ENCODE results near the gene HIP1.
"Not testable (repeated sequence)": the region's sequence is repeated elsewhere in the genome, so short reads cannot be mapped to it uniquely, and the experiment has no call there.

HIP1 gene

DNA sequence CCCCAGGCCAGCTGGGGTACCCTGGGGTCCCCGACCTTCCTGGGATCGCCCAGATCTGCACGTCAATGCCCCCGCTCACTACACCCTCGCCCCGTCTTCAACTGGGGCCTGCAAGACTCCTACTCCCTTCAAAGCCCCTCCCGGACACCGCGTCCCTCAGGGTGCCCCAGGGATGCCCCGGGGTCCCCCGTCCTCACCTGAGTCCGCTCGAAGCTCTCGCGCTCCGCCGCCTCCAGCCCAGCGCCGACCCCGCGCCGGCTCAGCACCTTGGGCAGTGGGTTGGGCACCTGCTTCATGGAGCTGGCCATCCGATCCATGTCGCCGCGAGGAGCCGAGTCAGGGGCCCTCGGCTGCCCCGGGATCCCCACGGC lies at the start of gene HIP1:
Gene HIP1 (minus strand): TSS at position 338 of the 371 bp plus-strand sequence. CDS start 21 bp downstream, at position 317.
- in situ Hi-C loops (cut with HindIII; ENCODE audit: low sequenced_read_pairs) = no loop called here

DNA sequence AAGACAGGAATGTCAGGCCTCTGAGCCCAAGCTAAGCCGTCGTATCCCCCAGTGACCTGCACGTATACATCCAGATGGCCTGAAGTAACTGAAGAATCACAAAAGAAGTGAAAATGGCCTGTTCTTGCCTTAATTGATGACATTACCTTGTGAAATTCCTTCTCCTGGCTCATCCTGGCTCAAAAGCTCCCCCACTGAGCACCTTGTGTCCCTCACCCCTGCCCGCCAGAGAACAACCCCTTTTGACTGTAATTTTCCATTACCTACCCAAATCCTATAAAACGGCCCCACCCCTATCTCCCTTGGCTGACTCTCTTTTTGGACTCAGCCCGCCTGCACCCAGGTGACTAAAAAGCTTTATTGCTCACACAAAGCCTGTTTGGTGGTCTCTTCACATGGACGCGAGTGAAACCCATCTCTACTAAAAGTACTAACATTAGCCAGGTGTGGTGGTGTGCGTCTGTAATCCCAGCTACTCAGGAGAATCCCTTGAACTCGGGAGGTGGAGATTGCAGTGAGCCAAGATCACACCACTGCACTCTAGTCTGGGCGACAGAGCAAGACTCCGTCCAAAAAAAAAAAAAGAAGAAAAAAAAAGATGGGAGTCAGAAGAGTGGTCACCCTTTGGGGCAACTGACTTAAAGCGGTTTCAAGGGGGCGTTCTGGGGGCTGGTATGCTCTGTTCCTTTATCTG lies 49.6 kb upstream of the HIP1 start:
- in situ Hi-C loops (cut with HindIII; ENCODE audit: low sequenced_read_pairs) = not testable (repeated sequence)

DNA sequence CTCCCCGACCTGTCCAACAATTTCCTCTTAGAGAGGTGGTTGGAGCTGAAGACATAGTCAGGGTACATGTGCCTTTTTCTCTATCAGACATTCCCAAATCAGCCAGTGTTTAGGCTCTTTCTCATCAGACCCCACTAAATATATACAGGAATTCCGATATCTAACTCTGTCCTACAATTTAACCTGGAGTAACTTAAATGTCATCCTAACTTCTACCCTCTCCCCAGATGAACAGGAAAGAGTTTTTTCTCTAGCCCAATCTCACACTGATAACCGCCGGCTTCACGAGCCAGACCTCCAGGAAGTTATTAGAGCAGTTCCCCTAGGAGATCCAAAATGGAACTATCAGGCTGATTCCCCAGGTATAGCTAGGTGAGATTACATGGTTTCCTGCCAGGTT lies 44.3 kb upstream of the HIP1 start:
- in situ Hi-C loops (cut with HindIII; ENCODE audit: low sequenced_read_pairs) = not testable (repeated sequence)

DNA sequence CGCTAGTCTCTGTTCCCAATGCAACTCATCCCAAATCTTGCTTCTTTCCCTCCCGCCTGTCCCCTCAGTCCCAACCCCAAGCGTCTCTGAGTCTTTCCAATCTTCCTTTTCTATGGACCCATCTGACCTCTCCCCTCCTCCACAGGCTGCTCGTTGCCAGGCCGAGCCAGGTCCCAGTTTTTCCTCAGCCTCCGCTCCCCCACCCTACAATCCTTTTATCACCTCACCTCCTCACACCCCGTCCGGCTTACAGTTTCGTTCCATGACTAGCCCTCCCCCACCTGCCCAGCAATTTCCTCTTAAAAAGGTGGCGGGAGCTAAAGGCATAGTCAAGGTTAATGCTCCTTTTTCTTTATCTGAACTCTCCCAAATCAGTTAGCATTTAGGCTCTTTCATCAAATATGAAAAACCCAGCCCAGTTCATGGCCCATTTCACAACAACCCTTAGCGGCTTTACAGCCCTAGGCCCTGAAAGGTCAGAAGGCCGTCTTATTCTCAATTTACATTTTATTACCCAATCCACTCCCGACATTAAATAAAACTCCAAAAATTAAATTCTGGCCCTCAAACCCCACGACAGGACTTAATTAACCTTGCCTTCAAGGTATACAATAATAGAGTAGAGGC lies 42.0 kb upstream of the HIP1 start:
- in situ Hi-C loops (cut with HindIII; ENCODE audit: low sequenced_read_pairs) = not testable (repeated sequence)

DNA sequence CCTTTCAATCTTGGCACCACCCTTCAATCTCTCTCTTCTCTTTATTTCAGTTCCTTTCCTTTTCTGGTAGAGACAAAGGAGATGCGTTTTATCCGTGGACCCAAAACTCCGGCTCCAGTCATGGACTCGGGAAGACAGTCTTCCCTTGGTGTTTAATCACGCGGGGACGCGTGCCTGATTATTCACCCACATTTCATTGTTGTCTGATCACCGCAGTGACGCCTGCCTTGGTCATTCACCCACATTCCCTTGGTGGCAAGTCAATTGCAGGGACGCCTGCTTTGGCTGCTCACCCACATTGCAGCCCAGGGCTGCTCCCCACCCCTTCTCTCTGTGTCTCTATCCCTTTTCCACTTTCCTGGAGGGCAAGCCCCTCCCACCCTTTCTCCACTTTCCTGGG lies 40.8 kb upstream of the HIP1 start:
- in situ Hi-C loops (cut with HindIII; ENCODE audit: low sequenced_read_pairs) = not testable (repeated sequence)

DNA sequence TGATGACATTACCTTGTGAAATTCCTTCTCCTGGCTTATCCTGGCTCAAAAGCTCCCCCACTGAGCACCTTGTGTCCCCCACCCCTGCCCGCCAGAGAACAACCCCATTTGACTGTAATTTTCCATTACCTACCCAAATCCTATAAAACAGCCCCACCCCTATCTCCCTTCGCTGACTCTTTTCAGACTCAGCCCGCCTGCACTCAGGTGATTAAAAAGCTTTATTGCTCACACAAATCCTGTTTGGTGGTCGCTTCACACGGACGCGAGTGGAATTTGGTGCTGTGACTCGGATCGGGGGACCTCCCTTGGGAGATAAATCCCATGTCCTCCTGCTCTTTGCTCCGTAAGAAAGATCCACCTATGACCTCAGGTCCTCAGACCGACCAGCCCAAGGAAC lies 40.3 kb upstream of the HIP1 start:
- in situ Hi-C loops (cut with HindIII; ENCODE audit: low sequenced_read_pairs) = not testable (repeated sequence)

DNA sequence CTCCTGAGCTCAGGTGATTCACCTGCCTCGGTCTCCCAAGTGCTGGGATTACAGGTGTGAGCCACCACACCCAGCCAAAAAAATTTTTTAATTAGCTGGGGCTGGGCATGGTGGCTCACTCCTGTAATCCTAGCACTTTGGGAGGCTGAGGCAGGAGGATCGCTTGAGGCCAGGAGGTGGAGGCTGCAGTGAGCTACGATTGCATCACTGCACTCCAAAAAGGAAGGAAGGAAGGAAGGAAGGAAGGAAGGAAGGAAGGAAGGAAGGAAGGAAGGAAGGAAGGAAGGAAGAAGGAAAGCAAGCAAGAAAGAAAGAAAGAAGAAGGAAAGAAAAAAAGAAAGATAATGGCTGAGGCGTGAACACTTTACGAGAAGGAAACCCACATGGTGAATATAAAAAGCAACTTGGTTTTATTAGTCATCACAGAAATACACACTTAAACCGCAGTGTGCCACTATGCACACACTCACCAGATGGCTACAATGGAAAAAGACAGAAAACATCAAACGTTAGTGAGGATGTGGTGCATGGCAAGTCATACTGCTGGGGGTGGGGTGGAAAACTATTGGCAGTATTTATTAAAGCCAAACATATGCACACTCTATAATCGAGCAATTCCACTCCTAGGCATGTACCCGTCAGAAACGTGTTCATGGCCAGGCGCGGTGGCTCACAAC lies 37.7 kb upstream of the HIP1 start:
- in situ Hi-C loops (cut with HindIII; ENCODE audit: low sequenced_read_pairs) = no loop called here

DNA sequence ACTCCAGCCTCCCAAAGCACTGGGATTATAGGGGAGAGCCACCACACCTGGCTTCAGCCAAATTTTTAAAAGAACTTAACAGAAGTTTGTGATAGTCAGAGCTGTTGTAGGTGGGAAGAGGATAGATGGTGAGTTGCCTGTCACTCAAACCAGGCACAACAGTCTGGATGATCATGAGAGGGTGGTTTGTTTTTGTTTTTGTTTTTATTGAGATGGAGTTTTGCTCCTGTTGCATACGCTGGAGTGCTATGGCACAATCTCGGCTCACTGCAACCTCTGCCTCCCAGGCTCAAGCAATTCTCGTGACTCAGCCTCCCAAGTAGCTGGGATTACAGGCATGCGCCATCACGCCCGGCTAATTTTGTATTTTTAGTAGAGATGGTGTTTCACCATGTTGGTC lies 35.2 kb upstream of the HIP1 start:
- in situ Hi-C loops (cut with HindIII; ENCODE audit: low sequenced_read_pairs) = loop anchor here (25.0 kb wide), 1 partner anchor 187 kb away; no protein-coding TSS in a partner anchor

DNA sequence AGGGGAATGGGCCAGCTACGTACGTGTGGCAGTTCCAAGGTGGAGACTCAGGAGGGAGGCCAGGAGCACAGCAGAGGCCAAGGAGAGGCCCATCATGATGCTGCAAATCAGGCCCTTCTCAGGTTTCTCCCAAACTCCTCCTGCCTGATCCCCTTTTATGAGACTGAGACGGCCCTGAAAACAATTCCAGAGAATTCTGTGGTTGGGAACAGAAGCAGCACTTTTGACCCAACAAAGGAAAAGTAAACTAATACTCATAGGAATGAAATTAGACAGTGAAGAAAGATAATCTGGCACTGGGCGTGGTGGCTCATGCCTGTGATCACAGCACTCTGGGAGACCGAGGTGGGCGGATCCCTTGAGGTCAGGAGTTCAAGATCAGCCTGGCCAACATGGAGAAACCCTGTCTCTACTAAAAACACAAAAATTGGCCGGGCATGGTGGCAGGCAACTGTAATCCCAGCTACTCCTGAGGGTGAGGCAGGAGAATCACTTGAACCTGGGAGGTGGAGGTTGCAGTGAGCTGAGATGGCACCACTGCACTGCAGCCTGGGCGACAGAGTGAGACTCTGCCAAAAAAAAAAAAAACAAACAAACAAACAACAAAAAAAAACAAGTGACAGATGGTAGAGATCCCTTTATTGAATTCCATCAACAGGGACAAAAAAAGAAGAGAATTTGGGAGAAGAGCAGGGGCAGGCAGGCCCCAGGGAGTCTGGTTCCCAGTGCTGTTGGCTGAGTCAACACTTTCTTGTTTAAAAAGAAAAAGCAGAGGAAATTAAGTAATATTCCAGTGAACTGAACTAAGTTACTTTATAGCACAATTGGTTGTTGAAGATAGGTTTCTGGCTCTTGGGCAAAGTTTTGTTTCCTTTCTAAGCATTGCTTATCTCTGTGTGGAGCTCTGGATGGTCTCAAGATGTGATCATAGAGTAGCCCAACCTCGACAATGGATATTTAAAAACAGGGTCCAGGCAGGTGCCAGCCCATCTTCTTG lies 33.6 kb upstream of the HIP1 start, which contains the start of gene CCL26:
Gene CCL26 (minus strand): TSS at position 131 of the 997 bp plus-strand sequence. CDS start 35 bp downstream, at position 96.
- in situ Hi-C loops (cut with HindIII; ENCODE audit: low sequenced_read_pairs) = loop anchor here (25.0 kb wide), 1 partner anchor 185 kb away; no protein-coding TSS in a partner anchor

DNA sequence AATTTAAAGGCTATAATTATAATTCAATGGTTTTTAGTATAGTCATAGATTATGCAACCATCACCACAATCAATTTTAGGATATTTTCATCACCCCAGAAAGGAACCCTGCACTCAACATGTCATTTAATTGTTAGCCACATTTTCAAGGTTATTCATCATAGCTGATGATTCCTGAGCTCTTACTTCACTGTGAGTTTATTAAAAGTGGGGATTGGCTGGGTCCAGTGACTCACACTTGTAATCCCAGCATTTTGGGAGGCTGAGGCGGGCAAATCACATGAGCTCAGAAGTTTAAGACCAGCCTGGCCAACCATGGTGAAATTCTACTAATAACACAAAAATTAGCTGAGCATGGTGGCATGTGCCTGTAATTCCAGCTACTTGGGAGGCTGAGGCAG lies 32.5 kb upstream of the HIP1 start:
- in situ Hi-C loops (cut with HindIII; ENCODE audit: low sequenced_read_pairs) = loop anchor here (25.0 kb wide), 1 partner anchor 184 kb away; no protein-coding TSS in a partner anchor

DNA sequence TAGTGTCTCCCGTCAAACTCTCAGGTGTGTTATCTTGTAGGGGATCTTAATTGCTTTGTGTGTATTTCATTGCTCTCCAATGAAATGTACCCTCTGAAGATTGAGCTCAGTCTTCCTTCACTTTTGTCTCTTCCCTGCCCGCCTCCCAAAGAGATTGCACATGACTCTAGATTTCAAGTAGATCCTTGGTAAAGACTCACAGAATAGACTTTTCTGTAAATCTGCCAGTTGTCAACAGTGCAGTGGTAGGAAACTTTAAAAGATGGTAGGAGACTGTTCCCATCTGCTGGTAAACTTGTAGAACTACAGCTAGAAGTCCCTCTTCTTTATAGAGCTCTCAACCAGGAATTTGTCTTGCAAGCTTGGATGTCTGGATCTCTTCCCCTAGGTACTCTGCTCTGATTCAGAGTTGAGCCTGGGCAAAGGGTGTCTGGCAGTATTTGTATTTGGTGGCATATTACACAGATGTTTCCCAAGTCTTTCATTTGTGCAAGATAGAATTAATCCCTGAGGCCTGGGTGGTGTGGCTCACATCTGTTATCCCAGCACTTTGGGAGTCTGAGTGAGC lies 23.7 kb upstream of the HIP1 start:
- in situ Hi-C loops (cut with HindIII; ENCODE audit: low sequenced_read_pairs) = loop anchor here (25.0 kb wide), 1 partner anchor 175 kb away; no protein-coding TSS in a partner anchor

DNA sequence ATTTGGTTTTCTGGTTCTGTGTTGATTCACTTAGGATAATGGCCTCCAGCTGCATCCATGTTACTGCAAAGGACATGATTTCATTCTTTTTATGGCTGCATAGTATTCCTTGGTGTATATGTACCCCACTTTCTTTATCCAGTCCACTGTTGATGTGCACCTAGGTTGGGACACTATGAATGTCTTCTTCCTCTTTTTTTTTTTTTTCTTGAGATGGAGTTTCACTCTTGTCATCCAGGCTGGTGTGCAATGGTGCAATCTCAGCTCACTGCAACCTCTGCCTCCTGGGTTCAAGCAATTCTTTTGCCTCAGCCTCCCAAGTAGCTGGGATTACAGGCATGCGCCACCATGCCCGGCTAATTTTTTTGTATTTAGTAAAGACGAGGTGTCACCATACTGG lies 23.1 kb upstream of the HIP1 start:
- in situ Hi-C loops (cut with HindIII; ENCODE audit: low sequenced_read_pairs) = loop anchor here (25.0 kb wide), 1 partner anchor 174 kb away; no protein-coding TSS in a partner anchor

DNA sequence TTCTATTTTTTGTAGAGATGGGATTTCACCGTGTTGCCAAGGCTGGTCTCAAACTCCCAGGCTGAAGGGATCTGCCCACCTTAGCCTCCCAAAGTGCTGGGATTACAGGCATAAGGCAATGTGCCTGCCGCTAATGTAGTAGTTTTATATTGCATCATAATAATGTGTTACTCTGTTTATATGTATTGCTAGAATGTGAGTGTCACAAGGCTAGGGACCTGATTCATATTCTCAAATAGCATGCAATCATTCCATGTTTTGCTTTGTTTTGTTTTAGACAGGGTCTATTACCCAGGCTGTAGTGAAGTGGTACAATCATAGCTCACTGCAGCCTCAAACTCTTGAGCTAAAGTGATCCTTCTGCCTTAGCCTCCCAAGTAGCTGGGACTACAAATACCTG lies 19.8 kb upstream of the HIP1 start:
- in situ Hi-C loops (cut with HindIII; ENCODE audit: low sequenced_read_pairs) = loop anchor here (25.0 kb wide), 1 partner anchor 171 kb away; no protein-coding TSS in a partner anchor

DNA sequence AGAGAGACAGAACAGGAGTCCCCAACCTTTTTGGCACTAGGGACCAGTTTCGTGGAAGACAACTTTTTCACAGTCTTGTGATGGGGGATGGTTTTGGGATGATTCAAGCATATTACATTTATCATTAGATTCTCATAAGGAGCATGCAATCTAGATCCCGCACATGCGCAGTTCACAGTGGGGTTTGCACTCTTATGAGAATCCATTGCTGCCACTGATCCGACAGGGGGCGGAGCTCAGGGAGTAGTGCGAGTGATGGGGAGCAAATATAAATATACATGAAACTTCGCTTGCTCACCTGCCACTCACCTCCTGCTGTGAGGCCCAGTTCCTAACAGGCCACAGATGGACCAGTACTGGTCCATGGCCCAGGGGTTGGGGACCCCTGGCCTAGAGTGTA lies 19.1 kb upstream of the HIP1 start:
- in situ Hi-C loops (cut with HindIII; ENCODE audit: low sequenced_read_pairs) = loop anchor here (25.0 kb wide), 1 partner anchor 171 kb away; no protein-coding TSS in a partner anchor

DNA sequence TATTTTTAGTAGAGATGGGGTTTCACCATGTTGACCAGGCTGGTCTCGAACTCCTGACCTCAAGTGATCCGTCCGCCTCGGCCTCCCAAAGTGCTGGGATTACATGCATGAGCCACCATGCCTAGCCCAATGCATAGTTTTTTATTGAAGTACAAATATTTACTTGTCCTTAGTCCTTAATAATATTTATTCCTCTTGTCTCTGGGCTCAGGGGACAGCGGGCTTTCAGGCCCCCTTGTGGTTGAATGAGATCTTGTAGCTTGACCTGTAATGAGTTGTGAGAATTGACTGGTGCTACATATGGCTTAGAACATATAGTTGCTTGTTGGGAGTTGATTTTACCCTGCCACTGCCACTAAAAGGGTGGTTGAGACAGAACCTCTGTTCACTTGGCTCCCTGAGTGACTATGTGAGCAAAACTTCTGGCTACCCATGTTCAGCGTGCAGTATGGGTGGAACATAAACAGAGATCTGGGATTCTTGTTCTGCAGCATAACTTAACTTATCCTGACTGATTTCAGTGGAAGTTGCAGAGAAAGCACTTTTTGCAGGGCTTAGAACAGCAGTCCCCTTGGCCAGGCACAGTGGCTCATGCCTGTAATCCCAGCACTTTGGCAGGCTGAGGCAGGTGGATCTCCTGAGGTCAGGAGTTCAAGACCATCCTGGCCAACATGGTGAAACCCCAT lies 18.4 kb upstream of the HIP1 start:
- in situ Hi-C loops (cut with HindIII; ENCODE audit: low sequenced_read_pairs) = loop anchor here (25.0 kb wide), 1 partner anchor 170 kb away; no protein-coding TSS in a partner anchor

DNA sequence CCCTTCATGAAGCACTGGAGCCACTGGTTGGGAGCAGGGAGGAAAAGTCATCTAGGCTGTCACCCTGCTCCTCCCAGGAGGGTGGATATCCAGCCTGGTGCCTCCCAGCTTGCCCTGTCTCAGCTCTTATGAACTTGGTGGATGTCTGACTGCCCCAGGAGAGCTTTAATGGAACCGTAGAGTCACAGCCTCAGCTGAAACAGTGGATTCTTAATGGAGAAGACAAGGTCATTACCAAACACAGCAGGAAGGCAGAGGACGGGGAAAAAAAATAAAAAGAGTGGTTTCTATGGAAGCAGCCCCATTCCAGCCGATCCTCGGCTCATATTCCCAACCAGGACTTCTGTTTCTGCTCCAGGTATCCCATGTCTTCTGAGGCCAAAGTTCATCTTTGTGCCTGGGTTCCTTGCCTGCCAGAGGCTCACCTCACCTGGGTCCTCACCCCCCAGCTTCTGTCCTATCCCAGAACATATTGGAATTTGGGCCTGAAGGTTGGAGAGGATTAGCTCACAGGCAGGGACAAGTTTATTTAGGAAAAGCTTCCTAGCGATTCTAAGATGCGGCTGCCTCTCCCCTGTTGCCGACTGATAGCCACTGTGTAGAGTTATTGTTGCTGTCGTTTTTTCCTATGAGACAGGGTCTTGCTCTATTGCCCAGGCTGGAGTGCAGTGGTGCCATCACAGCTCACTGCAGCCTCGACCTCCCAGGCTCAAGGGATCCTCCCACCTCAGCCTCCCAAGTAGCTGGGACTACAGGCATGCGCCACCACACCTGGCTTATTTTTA lies 17.7 kb upstream of the HIP1 start:
- in situ Hi-C loops (cut with HindIII; ENCODE audit: low sequenced_read_pairs) = loop anchor here (25.0 kb wide), 1 partner anchor 169 kb away; no protein-coding TSS in a partner anchor

DNA sequence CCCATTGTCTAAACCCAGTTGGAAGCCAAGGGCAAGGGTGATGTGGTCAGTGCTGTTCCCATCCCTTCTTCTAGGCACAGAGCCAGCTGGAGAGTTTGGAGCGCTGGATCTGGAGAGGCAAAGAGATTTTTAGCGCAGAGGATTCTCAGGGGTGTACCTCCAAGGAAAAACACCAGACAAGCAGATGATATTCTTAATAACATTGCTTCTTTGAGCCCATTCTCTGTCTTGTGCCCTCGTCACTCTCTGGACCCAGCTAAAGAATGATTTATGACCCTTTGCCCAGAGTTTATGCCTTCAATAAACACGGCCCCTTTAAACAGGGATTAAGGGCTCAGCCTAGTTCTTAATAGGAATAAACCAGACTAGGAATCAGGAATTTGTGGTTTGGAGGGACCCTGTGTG lies 4.7 kb upstream of the HIP1 start:
- in situ Hi-C loops (cut with HindIII; ENCODE audit: low sequenced_read_pairs) = no loop called here

DNA sequence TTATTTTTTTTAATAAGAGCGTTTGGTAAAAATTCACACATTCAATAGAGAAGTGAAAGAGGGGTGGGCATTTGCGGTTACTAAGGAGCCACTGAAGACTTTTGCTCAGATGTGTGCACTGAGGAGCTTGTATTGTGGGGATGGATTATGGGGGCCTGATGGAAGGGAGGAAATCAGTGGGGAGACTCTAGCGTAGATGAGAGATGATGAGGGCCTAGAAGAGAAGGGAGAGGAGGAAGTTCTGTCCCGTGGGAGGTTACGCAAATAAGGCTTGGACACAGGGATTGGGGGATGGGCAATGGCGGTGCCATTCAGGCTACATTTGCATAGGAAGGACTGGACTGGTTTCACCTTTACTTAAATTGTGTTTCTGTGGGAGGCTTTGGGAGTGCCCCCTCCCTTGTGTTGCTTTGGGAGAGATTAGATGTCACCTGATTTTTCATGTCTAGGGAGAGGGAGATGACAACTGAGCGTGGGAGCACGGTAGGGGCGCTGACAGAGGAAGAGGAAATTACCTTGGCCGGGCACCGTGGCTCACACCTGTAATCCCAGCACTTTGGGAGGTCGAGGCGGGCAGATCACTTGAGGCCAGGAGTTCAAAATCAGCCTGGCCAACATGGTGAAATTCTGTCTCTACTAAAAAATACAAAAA lies 2.2 kb upstream of the HIP1 start:
- in situ Hi-C loops (cut with HindIII; ENCODE audit: low sequenced_read_pairs) = no loop called here
